Embryonic facial prominence (tissue), 1 donor: Measurements from ENCODE around the gene SOX11.

Experiments
- DNase-seq: peaks from one replicate; pipeline ENCODE4 v3.0.0-alpha.2; 2016; ENCODE audit errors: extremely low spot score

The SOX11 gene

GRCh38 chr2:5691221-5691984 is 781 bp upstream of the SOX11 start:
- peak; percentile 84 for DNase-seq

- no peak for DNase-seq
These were observed 540 bp downstream of the SOX11 start for GRCh38 chr2:5692561-5693286.

- no peak for DNase-seq
These were observed 1.4 kb downstream of the SOX11 start for GRCh38 chr2:5693287-5694201.

- DNase-seq: no peak
These were observed 2.1 kb downstream of the SOX11 start for GRCh38 chr2:5694306-5694705.

- peak; percentile 90 for DNase-seq
These were observed 3.6 kb downstream of the SOX11 start for GRCh38 chr2:5695654-5696403.

- no peak for DNase-seq
These were observed 4.3 kb downstream of the SOX11 start for GRCh38 chr2:5696404-5696944.

GRCh38 chr2:5696945-5697521 is 4.8 kb downstream of the SOX11 start:
- no peak for DNase-seq

GRCh38 chr2:5697562-5697961 is 5.4 kb downstream of the SOX11 start:
- DNase-seq: no peak

- no peak for DNase-seq
These were observed 6.0 kb downstream of the SOX11 start for GRCh38 chr2:5698134-5698533.

- DNase-seq: no peak
These were observed 7.8 kb downstream of the SOX11 start for GRCh38 chr2:5699963-5700362.

- DNase-seq: no peak
These were observed 8.4 kb downstream of the SOX11 start for GRCh38 chr2:5700551-5700950.

GRCh38 chr2:5701266-5701665 is 9.1 kb downstream of the SOX11 start:
- DNase-seq: no peak

- DNase-seq: no peak
These were observed 11.0 kb downstream of the SOX11 start for GRCh38 chr2:5703166-5703565.

GRCh38 chr2:5705490-5705889 is 13.3 kb downstream of the SOX11 start:
- no peak for DNase-seq

- no peak for DNase-seq
These were observed 14.7 kb downstream of the SOX11 start for GRCh38 chr2:5706717-5707455.

GRCh38 chr2:5710615-5711014 is 18.4 kb downstream of the SOX11 start:
- no peak for DNase-seq

GRCh38 chr2:5713101-5713500 is 20.9 kb downstream of the SOX11 start:
- no peak for DNase-seq

- no peak for DNase-seq
These were observed 27.6 kb downstream of the SOX11 start for GRCh38 chr2:5719629-5720334.

- no peak for DNase-seq
These were observed 28.2 kb downstream of the SOX11 start for GRCh38 chr2:5720426-5720825.

- no peak for DNase-seq
These were observed 30.1 kb downstream of the SOX11 start for GRCh38 chr2:5722236-5722635.
